Thyroid gland (tissue), 4 donors: Measurements from ENCODE around the gene FGD3.

Source experiments
- POLR2A ChIP-seq, 2 donors: fragments of 450-650 bp; IDR thresholded peaks; one replicate each; pipeline ENCODE4 v1.6.1; 2017; ENCODE audit warnings: antibody characterized with exemption in 2 of 2, mild to moderate bottlenecking in 2 of 2, moderate library complexity in 1 of 2
- TF ChIP-seq, protein P1 (sequence below), 6 experiments: fragments of 200-600 bp in 3 of 6; fragments of 450-650 bp in 3 of 6; sonication (generic) in 3 of 6; IDR thresholded peaks; one replicate each; pipeline ENCODE4 v1.5.1; 2016 to 2019; ENCODE audit warnings: antibody characterized with exemption in 6 of 6, mild to moderate bottlenecking in 2 of 6, inconsistent platforms in 1 of 6, moderate library complexity in 1 of 6

DNA sequence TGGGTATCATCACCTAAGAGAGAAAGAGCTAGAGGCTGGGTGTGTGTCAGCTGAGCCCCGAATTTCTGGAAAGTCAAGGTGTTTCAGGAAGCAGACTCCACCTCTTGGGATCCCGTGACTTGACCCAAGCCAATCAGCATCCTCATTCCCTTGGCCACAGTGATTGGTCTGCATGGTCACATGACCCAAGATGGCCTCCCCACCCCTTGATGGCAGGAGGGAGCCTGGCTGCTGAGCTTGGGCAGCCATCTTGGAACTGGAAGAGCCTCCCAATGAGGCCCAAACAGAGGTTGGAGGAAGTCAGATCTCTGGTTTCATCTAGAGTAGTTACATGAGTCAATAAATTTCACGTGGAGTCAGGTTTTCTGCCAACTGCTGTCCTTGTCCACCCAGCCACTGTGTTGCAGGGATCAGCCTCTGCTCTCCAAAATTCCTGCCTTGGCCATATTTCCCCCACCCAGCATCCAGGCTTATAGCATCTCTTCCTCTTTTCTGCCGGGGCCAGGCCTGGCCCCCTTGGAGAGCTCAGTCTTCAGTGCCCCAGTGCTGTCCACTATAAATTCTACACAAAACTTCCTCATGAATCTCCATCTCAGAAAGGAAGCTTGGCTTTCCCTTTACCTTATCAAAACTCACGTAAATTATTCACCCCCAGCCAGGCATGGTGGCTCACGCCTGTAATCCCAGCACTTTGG is 93.9 kb downstream of the FGD3 start:
- no peak for TF ChIP-seq POLR2A (IDR thresholded peaks at IDR 0.05)
- TF ChIP-seq, protein P1, sequence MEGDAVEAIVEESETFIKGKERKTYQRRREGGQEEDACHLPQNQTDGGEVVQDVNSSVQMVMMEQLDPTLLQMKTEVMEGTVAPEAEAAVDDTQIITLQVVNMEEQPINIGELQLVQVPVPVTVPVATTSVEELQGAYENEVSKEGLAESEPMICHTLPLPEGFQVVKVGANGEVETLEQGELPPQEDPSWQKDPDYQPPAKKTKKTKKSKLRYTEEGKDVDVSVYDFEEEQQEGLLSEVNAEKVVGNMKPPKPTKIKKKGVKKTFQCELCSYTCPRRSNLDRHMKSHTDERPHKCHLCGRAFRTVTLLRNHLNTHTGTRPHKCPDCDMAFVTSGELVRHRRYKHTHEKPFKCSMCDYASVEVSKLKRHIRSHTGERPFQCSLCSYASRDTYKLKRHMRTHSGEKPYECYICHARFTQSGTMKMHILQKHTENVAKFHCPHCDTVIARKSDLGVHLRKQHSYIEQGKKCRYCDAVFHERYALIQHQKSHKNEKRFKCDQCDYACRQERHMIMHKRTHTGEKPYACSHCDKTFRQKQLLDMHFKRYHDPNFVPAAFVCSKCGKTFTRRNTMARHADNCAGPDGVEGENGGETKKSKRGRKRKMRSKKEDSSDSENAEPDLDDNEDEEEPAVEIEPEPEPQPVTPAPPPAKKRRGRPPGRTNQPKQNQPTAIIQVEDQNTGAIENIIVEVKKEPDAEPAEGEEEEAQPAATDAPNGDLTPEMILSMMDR (IDR thresholded peaks at IDR 0.05), result no peak
